Loucy (cell line): Measurements from ENCODE around the gene BAAT.

Source experiments
- H2AFZ ChIP-seq: fragments of 200-600 bp; sonication (generic); 2 replicates; pipeline ENCODE4 v1.6.0; 2016; ENCODE audit warnings: antibody characterized with exemption, mild to moderate bottlenecking, low read length, moderate library complexity
- H3F3A ChIP-seq: fragments of 200-600 bp; 2 replicates; pipeline ENCODE4 v1.6.0; 2016; ENCODE audit warnings: antibody characterized with exemption, low read depth, mild to moderate bottlenecking
- H3K27me3 ChIP-seq: fragments of 200-600 bp; sonication (generic); 2 replicates; pipeline ENCODE4 v1.6.1; 2014; ENCODE audit warnings: low read length, mild to moderate bottlenecking; ENCODE audit not compliant: insufficient read depth, poor library complexity, severe bottlenecking
- H3K36me3 ChIP-seq: fragments of 200-600 bp; sonication (generic); 2 replicates; pipeline ENCODE4 v1.6.1; 2016; ENCODE audit warnings: low read length; ENCODE audit not compliant: insufficient read depth
- H3K4me1 ChIP-seq: fragments of 200-600 bp; sonication (generic); 2 replicates; pipeline ENCODE4 v1.5.1; 2014; ENCODE audit warnings: low read length, mild to moderate bottlenecking; ENCODE audit not compliant: insufficient read depth, poor library complexity, severe bottlenecking
- H3K4me2 ChIP-seq: fragments of 200-600 bp; sonication (generic); 2 replicates; pipeline ENCODE4 v1.6.0; 2014; ENCODE audit warnings: antibody characterized with exemption, low read length, low read depth, mild to moderate bottlenecking; ENCODE audit not compliant: poor library complexity, severe bottlenecking
- H3K4me3 ChIP-seq: fragments of 200-600 bp; sonication (generic); 2 replicates; pipeline ENCODE4 v1.5.1; 2014; ENCODE audit warnings: low read length, mild to moderate bottlenecking, mixed read lengths; ENCODE audit not compliant: poor library complexity, severe bottlenecking
- H3K79me2 ChIP-seq: fragments of 200-600 bp; sonication (generic); 2 replicates; pipeline ENCODE4 v1.6.1; 2014; ENCODE audit warnings: low read length; ENCODE audit not compliant: insufficient read depth
- H3K9ac ChIP-seq: fragments of 200-600 bp; sonication (generic); 2 replicates; pipeline ENCODE4 v1.6.0; 2014; ENCODE audit warnings: mild to moderate bottlenecking, low read depth, low read length, moderate library complexity; ENCODE audit not compliant: poor library complexity, severe bottlenecking
- H3K9me2 ChIP-seq: fragments of 200-600 bp; sonication (generic); replicated peaks from 2 replicates; pipeline ENCODE4 v1.6.1; 2016; ENCODE audit warnings: low read depth, low read length, mixed read lengths
- H3K9me3 ChIP-seq: fragments of 200-600 bp; sonication (generic); 2 replicates; pipeline ENCODE4 v1.6.1; 2014; ENCODE audit warnings: mild to moderate bottlenecking, antibody characterized with exemption, low read length, low read depth; ENCODE audit not compliant: insufficient read depth
- H4K20me1 ChIP-seq: fragments of 200-600 bp; sonication (generic); 2 replicates; pipeline ENCODE4 v1.6.0; 2014; ENCODE audit warnings: antibody characterized with exemption, low read length, mild to moderate bottlenecking; ENCODE audit not compliant: insufficient read depth, poor library complexity, severe bottlenecking
- EZH2phosphoT487 ChIP-seq: fragments of 200-600 bp; IDR thresholded peaks from 2 replicates; pipeline ENCODE4 v1.6.1; 2018; ENCODE audit warnings: antibody characterized with exemption, mild to moderate bottlenecking, moderate library complexity, borderline replicate concordance
- TF ChIP-seq, protein P1 (sequence below): fragments of 200-600 bp; sonication (generic); conservative IDR thresholded peaks from 2 replicates; pipeline ENCODE4 v1.5.1; 2014; ENCODE audit warnings: mild to moderate bottlenecking, antibody characterized with exemption, low read length

Gene BAAT

DNA sequence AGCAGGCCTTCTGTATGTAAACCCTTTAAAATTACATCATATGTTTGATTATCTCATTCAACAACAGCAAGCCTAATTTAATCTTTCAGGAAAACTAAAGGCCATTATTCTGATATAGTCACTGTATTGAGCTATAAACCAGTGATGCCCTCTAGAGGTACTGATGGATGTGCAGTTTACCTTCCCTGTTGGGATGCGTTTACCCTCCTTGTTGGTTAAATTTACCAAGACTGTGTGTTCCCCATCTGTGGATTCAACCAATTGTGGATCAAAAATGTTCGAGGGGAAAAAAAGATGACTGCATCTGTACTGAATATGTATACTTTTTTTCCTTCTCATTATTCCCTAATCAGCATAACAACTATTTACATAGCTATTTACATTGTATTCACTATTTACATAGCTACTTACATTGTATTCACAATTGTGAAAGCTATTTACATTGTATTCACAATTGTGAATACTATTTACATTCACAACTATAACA is 3.7 kb upstream of the BAAT start:
- Histone ChIP-seq H3K4me3 (no peak overlapping the region), H3K4me1 (peaks cover 5% of the 10 kb centered on the region), H3K27me3 (no peaks in the 10 kb centered on the region), H4K20me1 (peaks cover 9% of the 10 kb centered on the region), H3F3A (peaks cover 5% of the 10 kb centered on the region; the same call in 1 of the 2 replicates), H3K9me2 (no peaks in the 10 kb centered on the region), H3K4me2 (no peak overlapping the region), H2AFZ (no peak overlapping the region), H3K36me3 (peaks cover 27% of the 10 kb centered on the region), H3K9me3 (no peaks in the 10 kb centered on the region), H3K9ac (no peak overlapping the region), H3K79me2 (peaks cover 26% of the 10 kb centered on the region)
- TF ChIP-seq, protein P1, sequence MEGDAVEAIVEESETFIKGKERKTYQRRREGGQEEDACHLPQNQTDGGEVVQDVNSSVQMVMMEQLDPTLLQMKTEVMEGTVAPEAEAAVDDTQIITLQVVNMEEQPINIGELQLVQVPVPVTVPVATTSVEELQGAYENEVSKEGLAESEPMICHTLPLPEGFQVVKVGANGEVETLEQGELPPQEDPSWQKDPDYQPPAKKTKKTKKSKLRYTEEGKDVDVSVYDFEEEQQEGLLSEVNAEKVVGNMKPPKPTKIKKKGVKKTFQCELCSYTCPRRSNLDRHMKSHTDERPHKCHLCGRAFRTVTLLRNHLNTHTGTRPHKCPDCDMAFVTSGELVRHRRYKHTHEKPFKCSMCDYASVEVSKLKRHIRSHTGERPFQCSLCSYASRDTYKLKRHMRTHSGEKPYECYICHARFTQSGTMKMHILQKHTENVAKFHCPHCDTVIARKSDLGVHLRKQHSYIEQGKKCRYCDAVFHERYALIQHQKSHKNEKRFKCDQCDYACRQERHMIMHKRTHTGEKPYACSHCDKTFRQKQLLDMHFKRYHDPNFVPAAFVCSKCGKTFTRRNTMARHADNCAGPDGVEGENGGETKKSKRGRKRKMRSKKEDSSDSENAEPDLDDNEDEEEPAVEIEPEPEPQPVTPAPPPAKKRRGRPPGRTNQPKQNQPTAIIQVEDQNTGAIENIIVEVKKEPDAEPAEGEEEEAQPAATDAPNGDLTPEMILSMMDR = peak; percentile 39
- TF ChIP-seq EZH2phosphoT487 = no peak

DNA sequence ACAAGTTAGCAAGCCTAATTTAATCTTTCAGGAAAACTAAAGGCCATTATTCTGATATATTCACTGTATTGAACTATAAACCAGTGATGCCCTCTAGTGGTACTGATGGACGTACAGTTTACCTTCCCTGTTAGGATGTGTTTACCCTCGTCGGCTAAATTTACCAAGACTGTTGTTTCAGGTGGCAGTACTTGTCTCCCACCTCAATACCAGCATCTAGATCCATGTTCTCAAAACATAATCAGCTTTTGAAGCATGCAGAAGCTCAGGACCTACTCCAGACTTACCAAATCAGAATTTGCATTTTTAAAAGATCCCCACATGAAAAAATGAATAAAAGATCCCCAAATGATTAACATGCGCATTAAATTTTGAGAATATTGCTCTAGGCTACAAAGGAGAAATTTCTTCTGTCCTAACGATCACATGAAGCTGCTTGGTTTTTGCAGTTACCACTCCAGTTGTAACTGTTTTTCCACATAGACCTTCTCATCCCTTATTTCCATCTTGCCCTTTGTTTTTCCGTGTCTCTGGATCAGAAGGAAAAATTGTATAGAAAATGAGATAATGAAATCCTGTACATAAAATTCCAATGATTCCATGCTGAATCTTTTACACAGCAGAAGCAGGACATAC is 3.2 kb upstream of the BAAT start:
- H3F3A ChIP-seq = peaks cover 5% of the 10 kb centered on the region; the same call in 1 of the 2 replicates
- H4K20me1 ChIP-seq = peaks cover 7% of the 10 kb centered on the region
- H3K9me3 ChIP-seq = no peaks in the 10 kb centered on the region
- H3K36me3 ChIP-seq = peaks cover 27% of the 10 kb centered on the region
- TF ChIP-seq EZH2phosphoT487 = no peak
- TF ChIP-seq, protein P1 = peak; percentile 74
- peaks cover 5% of the 10 kb centered on the region for H3K4me1 ChIP-seq
- no peak overlapping the region for H3K9ac ChIP-seq
- no peak overlapping the region for H3K4me3 ChIP-seq
- H3K27me3 ChIP-seq = no peaks in the 10 kb centered on the region
- H3K79me2 ChIP-seq = peaks cover 21% of the 10 kb centered on the region
- no peak overlapping the region for H3K4me2 ChIP-seq
- no peak overlapping the region for H2AFZ ChIP-seq
- H3K9me2 ChIP-seq = no peaks in the 10 kb centered on the region

DNA sequence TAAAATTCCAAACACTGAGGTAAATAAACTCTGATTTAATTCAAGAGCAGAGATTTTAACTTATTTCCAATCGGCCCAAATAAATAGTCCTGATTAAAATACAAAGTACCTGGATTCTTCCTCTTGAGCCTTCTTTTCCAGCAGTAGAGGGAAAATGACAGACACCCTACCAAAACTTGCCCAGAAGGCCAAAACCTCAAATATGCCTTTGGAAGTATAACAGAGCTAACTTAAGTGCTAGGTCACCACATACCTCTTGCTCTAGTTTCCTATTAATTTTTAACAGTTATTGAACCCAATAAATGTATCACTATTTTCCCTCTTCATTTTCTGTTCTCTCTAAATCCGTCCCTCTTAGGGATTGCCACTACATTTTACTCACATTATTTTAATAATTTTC is 1.4 kb downstream of the BAAT start:
- H2AFZ ChIP-seq = no peak overlapping the region
- no peak overlapping the region for H3K4me2 ChIP-seq

More for the DNA sequence above, 1.4 kb downstream of the BAAT start:
- Histone ChIP-seq H3K4me3 (no peak overlapping the region), H3K79me2 (no peaks in the 10 kb centered on the region), H3K27me3 (no peaks in the 10 kb centered on the region), H4K20me1 (no peaks in the 10 kb centered on the region), H3K9me3 (no peaks in the 10 kb centered on the region), H3K9me2 (no peaks in the 10 kb centered on the region), H3K9ac (no peak overlapping the region), H3F3A (peaks cover 5% of the 10 kb centered on the region; the same call in 1 of the 2 replicates), H3K36me3 (peaks cover 5% of the 10 kb centered on the region; the same call in 1 of the 2 replicates), H3K4me1 (no peaks in the 10 kb centered on the region)
- TF ChIP-seq, protein P1 = no peak
- TF ChIP-seq EZH2phosphoT487 = no peak
